GM19452 (cell line): Measurements from ENCODE around the gene NCOA4.
"Not testable (repeated sequence)": the region's sequence is repeated elsewhere in the genome, so short reads cannot be mapped to it uniquely, and the experiment has no call there.

Source experiments
- ATAC-seq: cut with Tn5 transposase; IDR thresholded peaks from one replicate; pipeline ENCODE4 v1.9.1; 2021; ENCODE audit not compliant: unreplicated experiment

Gene NCOA4

DNA sequence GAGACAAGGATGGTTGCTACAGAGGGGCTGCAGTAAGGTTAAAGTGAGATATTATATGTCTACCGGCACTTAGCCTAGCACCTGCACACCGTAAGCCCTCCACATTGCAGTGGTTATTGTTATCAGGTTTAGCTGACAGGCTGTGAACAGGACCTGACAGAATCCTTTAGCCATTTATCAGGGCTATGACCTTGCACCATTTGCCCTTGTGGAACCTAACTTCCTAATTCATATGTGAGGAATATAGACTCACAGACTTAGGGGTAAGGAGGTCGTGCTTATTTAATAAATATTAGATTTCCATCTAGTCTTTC lies 10.1 kb downstream of the NCOA4 start:
- no peak for ATAC-seq

- no peak for ATAC-seq
These were observed 10.7 kb downstream of the NCOA4 start for GRCh38 chr10:46019569-46020343.

DNA sequence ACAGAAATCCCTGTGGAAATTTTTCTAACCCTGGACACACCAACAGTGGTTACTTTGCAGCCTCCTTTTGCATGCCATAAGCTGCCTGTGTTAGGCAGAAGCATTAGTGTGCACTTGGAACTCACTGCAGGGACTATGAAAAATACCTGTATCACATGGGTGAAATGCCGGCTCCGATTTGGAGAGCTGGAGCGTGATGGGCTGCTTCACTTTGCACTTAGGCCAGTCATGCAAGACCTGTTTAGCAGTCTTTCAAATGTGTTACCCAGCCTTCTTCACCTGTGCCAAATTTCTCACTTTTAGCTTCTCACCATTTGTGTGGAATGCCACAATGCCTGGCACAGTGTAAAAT lies 11.3 kb downstream of the NCOA4 start:
- ATAC-seq = no peak

- ATAC-seq = no peak
These were observed 11.8 kb downstream of the NCOA4 start for GRCh38 chr10:46018453-46019176.

DNA sequence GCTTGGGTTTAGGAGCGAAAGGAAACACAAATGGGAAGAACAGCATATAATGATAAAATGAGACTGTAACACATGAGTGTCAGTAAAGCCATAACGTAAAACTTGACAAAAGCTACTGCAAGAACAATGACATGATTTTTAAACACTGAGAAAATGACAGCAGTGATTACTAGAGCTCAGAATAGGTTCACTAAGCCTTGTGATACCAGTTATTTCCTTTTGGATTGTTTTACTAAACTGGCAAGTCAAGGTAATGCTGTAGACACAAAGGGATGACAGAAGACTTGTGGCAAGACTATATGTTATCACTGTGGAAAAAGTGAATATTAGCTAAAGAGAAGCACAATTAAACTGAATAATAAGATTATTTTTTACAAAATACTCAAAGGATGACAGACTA lies 12.7 kb downstream of the NCOA4 start:
- no peak for ATAC-seq

- ATAC-seq = no peak
These were observed 13.6 kb downstream of the NCOA4 start for GRCh38 chr10:46016811-46017210.

- ATAC-seq = no peak
These were observed 14.2 kb downstream of the NCOA4 start for GRCh38 chr10:46016190-46016589.

DNA sequence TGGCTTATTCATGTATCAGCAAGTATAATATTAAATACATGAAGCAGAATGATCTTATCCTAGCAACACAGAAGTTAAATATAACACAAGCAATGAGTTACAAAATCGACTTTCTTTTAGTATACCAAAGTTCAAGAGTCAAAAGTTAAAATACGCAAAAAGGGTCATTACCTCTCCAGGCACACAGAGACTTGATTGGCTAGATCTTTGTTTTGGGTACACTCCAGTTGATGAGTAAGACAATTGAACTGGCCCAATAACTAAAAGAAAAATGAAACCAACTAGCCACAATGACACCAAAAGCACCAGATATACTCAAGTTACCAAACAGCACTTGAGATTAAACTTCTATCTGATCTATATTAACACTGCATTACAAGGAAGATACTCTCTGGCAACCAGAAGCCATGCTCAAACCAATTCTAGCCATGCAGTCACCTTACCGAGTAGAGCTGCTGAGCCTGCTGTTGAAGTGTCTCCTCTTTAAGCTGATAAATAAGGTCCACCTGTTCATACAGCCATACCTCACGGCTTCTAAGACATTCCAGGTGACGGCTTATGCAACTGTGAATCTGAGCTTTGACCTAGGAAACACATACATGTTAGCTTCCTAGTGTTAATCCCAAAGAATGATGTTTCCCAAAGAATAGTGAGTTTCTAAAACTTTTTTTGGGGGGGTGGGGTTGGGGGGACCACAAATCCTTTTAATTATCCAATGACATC lies 15.6 kb downstream of the NCOA4 start:
- ATAC-seq = no peak

DNA sequence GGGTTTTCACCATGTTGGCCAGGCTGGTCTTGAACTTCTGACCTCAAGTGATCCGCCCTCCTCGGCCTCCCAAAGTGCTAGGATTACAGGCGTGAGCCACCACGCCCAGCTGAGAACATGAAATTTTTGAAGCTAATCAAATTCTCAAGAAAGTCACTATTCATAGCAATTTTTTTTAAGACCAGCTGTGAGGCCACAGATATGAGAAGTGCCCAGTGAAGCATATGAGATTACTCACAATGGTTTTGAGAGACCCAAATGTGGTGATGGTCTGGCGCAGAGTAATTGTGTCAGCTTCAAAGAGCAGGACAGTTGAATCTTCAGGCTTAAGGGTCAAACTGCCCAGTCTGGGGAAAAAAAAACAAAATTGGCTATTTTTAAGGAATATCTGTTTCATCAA lies 16.2 kb downstream of the NCOA4 start:
- ATAC-seq = no peak

DNA sequence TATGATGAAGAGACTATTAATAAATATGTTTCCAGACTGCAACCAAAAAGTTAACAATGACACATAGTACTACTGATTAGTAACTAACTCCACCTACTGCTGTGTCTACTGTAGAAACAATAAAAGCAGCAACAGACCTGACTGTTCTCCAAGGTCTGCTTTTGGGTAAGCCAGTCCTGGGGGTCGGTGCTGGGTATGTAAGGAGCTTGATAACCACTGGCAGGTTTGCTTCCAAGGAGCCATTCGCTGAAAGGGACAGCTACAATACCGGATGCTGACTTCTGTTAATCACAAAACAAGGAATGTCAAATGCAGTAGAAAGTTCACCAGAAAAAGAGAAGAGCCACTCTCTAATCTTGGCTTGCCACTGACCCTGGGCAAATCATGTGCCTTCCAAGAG lies 17.7 kb downstream of the NCOA4 start:
- no peak for ATAC-seq

GRCh38 chr10:46006219-46006618 lies 24.2 kb downstream of the NCOA4 start:
- ATAC-seq = no peak

- ATAC-seq = no peak
These were observed 25.0 kb downstream of the NCOA4 start for GRCh38 chr10:46005383-46005782.

- no peak for ATAC-seq
These were observed 25.5 kb downstream of the NCOA4 start for GRCh38 chr10:46004963-46005362.

DNA sequence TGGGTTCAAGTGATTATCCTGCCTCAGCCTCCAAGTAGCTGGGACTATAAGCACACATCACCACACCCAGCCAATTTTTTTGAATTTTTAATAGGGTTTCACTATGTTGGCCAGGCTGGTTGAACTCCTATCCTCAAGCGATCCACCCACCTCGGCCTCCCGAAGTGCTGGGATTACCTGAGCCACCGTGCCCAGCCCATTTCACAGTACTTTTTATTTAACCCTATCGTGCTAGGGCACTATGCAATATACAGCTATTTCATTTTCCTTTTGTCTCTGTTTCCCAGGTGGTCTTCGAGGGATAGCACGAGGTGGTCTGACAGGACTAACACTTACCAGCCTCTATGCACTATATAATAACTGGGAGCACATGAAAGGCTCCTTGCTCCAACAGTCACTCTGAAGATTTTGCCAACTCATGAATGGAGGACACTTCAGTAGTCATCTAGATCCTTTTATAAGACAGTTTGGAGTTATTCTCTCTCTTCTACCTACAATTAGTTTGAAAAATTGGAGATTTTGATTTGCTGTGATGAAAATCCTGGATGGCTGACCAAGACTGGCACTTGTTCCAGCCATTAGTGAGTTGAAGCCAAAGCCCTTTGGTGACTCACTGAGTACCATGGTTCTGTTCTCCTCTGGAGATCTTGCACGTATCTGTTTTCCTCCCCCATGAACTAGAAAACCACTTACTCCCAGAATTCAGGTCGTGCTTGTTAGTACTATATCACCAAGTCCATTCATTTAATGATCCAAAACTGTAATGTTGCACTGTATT lies 27.3 kb downstream of the NCOA4 start:
- ATAC-seq = no peak

DNA sequence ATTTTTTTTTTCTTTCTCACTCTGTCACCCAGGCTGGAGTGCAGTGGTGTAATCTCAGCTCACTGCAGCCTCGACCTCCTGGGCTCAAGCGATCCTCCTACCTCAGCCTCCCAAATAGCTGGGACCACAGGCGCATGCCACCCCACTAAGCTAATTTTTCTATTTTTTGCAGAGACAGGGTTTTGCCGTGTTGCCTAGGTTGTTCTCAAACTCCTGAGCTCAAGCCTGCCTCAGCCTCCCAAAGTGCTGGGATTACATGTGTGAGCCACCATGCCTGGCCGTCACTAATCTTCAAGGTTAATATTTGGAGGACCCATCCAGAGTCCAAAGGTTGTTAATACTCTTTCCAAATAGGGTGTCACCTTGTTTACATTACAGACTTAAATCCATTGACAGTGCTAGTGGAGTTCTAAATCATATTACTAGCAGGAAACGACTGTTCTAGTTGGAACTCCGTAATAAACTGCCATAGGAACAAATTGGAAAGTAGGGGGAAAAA lies 28.2 kb downstream of the NCOA4 start:
- ATAC-seq = not testable (repeated sequence)

DNA sequence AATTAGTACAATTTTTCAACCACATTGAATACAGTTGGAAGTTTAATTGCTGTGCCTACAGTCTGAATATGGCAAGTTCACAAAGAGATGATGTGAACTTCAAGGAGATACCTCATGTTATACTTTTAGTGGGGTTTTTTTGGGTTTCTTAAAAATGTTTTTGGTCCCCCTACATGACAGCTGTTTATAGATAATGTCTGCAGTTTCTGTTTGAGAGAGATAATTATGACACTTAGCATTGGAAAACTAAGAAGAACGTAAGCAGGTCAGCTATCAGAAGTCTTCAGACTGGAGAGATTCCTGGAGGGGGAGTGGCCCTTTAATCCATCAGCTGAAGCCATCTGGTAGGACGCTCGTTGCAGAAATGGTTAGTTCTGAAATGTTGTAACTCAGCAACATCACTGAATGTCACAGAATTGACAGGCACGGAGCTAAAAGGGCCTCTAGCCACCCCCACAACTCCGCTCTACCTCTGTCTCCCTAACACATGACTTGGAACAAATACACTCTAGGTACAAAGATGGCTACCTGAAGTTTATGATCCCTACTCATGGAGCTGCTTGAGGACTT lies 29.2 kb downstream of the NCOA4 start:
- ATAC-seq = no peak

DNA sequence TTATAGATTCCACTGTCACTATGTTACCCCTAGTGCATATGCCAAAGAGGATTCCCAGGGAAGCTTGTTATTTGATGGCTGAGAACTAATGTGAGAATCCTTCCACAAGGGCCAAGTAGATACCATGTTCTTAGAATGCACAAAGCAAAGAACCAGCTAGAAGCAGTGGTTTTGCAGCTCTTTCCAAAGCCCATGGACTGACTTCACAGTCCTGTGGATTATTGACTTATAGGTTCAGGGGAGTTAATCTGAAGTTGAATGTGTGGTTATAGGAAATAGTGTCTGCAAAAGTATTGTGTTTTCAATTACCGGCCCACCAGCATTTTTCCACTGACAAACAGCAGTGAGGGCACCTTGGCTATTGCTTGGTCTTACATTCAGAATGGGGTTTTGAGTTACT lies 29.9 kb downstream of the NCOA4 start:
- no peak for ATAC-seq

DNA sequence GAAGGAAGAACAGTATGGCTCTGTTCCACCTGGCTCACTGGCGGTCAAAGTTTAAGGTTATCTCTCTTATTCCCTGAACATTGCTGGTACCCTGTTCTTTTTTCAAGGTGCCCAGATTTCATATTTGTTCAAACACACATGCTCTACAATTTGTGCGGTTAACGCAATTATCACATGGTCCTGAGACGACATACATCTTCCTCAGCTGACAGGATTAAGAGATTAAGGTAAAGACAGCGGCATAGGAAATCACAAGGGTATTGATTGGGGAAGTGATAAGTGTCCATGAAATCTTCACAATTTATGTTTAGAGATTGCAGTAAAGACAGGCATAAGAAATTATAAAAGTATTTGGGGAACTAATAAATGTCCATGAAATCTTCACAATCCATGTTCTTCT lies 30.5 kb downstream of the NCOA4 start:
- not testable (repeated sequence) for ATAC-seq

DNA sequence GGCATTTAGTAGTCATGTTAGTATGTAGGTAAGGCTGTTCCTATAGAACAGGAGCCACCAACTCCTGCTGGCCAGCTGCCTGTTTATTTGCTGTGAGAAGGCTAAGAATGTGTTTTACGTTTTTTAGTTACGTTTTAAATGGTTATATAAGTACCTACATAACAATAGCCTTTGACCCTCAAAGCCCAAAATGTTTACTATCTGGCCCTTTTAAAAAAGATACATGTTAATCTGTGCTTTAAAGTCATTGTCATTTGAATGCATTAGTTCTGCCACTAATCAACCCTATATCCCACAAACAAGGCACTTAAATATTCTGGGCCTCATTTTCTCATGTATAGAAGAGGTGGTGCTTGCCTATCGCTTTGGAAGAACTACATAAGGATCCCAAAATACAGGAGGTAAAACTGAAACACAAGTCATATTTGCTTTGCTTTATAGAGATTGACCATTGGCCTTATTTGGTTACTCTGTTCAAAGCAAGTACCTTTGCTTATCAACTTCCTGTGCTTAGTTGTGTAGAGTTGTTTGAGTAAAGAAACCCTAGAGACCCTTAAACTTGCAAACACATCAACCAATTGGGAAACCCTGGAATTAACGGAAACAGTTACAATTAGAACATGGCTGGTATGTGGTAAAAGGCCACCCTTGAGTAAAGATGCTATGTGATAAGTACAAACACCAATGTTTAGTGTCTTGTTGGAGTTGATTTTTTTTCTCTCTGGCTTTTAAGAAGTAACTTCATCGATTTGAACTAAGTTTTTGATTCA lies 32.2 kb downstream of the NCOA4 start:
- no peak for ATAC-seq

DNA sequence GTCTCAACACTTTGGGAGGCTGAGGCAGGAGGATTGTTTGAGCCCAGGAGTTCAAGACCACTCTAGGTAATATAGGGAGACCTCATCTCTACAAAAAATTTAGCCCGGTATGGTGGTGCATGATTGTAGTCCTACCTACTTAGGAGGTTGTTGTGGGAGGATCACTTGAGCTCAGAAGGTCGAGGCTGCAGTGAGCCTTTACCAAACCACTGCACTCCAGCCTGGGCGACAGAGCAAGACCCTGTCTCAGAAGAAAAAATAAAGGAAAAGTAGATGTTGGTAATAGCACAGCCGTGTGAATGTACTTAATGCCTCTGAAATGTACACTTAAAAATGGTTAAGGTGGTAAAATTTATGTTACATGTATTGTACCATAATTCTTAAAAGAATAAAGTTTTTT lies 32.9 kb downstream of the NCOA4 start:
- ATAC-seq = no peak
